Vagina (tissue), 2 donors: ENCODE measurements around the gene KIAA0753. TPM values are rescaled to one million over a fixed set of nuclear protein-coding genes. Genes with fewer than 3 reads are reported as not detected.

Experiments
- DNase-seq, 2 donors: peaks; one replicate each; pipeline ENCODE4 v3.0.0-alpha.2; 2017; ENCODE audit errors: extremely low spot score in 2 of 2
- H3K27ac ChIP-seq: fragments of 200-600 bp; sonication (generic); one replicate; pipeline ENCODE4 v1.5.1; 2019
- H3K27me3 ChIP-seq: fragments of 200-600 bp; sonication (generic); one replicate; pipeline ENCODE4 v1.5.1; 2019
- H3K36me3 ChIP-seq, 2 donors: fragments of 200-600 bp; sonication (generic); one replicate each; pipeline ENCODE4 v1.5.1; 2017 to 2019
- H3K4me1 ChIP-seq: fragments of 200-600 bp; sonication (generic); one replicate; pipeline ENCODE4 v1.5.1; 2019
- H3K4me3 ChIP-seq, 2 donors: fragments of 200-600 bp; sonication (generic); 1 replicate in 1 of 2; 2 replicates in 1 of 2; pipeline ENCODE4 v1.5.1; 2016 to 2019
- H3K9me3 ChIP-seq: fragments of 200-600 bp; sonication (generic); one replicate; pipeline ENCODE4 v1.5.1; 2019
- POLR2A ChIP-seq, 2 donors: fragments of 450-650 bp; IDR thresholded peaks; one replicate each; pipeline ENCODE4 v1.6.1; 2017; ENCODE audit warnings: antibody characterized with exemption in 2 of 2, mild to moderate bottlenecking in 2 of 2, moderate library complexity in 2 of 2
- POLR2AphosphoS5 ChIP-seq, 2 donors: sonication (generic); formaldehyde crosslinking; IDR thresholded peaks; one replicate each; pipeline ENCODE4 v1.9.0; 2017; ENCODE audit warnings: antibody characterized with exemption in 2 of 2, mild to moderate bottlenecking in 2 of 2, low read depth in 1 of 2; ENCODE audit not compliant: insufficient read depth in 1 of 2
- intact Hi-C: fragments of 100-400 bp; cut with DNase I; formaldehyde crosslinking; loops from one replicate; pipeline ENCODE4 v1.15.1; 2023
- total RNA-seq: library from RNA; depleted of rRNA; stranded (reverse); fragments of >200 nt; gene quantifications from one replicate; pipeline ENCODE4 v1.2.3, GENCODE V29; 2016
- TF ChIP-seq, protein P1 (sequence below), 3 experiments: fragments of 450-650 bp in 2 of 3; fragments of 200-600 bp in 1 of 3; sonication (generic) in 1 of 3; IDR thresholded peaks; one replicate each; pipeline ENCODE4 v1.5.1; 2017 to 2019; ENCODE audit warnings: antibody characterized with exemption in 3 of 3, mild to moderate bottlenecking in 2 of 3, moderate library complexity in 2 of 3

KIAA0753 gene
- total RNA-seq, 1 donor from 2014 or later: 14.5 TPM

DNA sequence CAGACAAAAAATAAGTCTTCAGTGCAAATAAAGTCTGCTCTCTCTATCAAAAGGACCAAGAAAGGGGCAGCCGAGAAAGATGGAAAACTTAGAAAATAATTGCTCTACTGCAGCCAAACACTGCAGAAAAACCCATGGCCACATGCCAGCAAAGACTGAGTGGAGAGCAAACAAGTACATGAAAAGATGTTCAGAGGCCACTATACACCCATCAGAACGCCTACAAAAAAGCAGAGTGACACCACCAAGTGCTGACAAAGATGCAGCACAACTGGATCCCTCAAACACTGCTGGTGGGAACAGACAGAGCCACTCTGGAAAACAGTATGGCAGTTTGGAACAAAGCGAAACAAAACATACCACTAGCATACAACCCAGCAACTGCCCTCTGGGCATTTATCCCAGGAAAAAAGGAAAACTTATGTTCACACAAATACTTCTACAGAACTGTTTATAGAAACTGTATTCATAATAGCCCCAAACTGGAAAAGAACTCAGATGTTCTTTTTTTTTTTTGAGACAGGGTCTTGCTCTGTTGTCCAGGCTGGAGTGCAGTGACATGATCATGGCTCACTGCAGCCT is 36.7 kb downstream of the KIAA0753 start:
- DNase-seq: no peak
- Histone ChIP-seq H3K27me3 (no peaks in the 10 kb centered on the region), H3K4me3 (no peak overlapping the region), H3K4me1 (peaks cover under 1% of the 10 kb centered on the region), H3K36me3 (peaks cover 0 to 43% of the 10 kb centered on the region in 2 donors), H3K27ac (no peak overlapping the region), H3K9me3 (no peaks in the 10 kb centered on the region)
- TF ChIP-seq POLR2A (IDR thresholded peaks at IDR 0.05): no peak
- no peak for TF ChIP-seq POLR2AphosphoS5 (IDR thresholded peaks at IDR 0.05; ENCODE audit: insufficient read depth in 1 of 2, low read depth in 1 of 2)
- TF ChIP-seq, protein P1, sequence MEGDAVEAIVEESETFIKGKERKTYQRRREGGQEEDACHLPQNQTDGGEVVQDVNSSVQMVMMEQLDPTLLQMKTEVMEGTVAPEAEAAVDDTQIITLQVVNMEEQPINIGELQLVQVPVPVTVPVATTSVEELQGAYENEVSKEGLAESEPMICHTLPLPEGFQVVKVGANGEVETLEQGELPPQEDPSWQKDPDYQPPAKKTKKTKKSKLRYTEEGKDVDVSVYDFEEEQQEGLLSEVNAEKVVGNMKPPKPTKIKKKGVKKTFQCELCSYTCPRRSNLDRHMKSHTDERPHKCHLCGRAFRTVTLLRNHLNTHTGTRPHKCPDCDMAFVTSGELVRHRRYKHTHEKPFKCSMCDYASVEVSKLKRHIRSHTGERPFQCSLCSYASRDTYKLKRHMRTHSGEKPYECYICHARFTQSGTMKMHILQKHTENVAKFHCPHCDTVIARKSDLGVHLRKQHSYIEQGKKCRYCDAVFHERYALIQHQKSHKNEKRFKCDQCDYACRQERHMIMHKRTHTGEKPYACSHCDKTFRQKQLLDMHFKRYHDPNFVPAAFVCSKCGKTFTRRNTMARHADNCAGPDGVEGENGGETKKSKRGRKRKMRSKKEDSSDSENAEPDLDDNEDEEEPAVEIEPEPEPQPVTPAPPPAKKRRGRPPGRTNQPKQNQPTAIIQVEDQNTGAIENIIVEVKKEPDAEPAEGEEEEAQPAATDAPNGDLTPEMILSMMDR (IDR thresholded peaks at IDR 0.05): no peak
- intact Hi-C loops: no loop called here

DNA sequence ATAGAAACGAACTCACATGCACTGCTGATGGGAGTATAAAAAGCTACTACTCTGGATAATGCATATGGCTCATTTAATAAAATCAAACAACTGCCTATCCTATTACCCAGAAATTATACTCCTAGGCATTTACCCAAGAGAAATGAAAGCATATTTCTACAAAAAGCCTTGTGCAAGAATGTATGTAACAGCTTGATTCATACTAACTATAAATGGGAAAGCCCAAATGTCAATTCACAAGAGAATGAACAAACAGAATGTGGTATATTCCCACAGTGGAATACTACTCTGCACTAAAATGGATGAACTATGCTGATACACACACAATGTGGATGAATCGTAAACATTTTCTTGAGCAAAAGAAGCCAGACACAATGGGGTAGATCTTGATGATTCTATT is 38.4 kb downstream of the KIAA0753 start:
- TF ChIP-seq POLR2AphosphoS5 (IDR thresholded peaks at IDR 0.05; ENCODE audit: insufficient read depth in 1 of 2, low read depth in 1 of 2) (no peak), POLR2A (IDR thresholded peaks at IDR 0.05) (no peak)
- TF ChIP-seq, protein P1 (IDR thresholded peaks at IDR 0.05): no peak
- no peak for DNase-seq
- H3K36me3 ChIP-seq: peaks cover 0 to 30% of the 10 kb centered on the region in 2 donors
- H3K9me3 ChIP-seq: no peaks in the 10 kb centered on the region
- intact Hi-C loops: no loop called here
- no peak overlapping the region for H3K27ac ChIP-seq
- H3K4me3 ChIP-seq: no peak overlapping the region
- no peaks in the 10 kb centered on the region for H3K27me3 ChIP-seq
- peaks cover 6% of the 10 kb centered on the region for H3K4me1 ChIP-seq

DNA sequence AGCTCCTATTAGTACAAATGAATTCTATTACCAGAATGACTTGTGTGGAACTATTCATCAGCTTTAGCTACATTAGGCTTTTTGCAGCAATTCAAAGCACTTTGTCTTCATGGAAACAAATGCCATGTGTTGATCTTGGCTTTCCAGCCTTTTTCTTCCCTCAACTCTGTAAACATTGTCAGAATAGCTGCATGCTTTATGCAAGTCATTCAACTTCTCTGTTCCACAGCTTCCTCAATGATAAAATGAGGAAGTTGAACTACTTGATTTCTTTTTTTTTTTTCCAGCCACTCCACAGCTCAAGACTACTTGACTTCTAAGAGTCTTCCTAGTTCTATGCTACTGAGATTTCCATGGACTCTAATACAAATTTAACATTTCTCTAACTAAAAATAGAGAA is 41.1 kb downstream of the KIAA0753 start:
- Histone ChIP-seq H3K36me3 (peaks cover 3 to 40% of the 10 kb centered on the region in 2 donors), H3K4me3 (no peak overlapping the region), H3K27me3 (no peaks in the 10 kb centered on the region), H3K27ac (no peak overlapping the region), H3K4me1 (peaks cover 6% of the 10 kb centered on the region), H3K9me3 (no peaks in the 10 kb centered on the region)
- DNase-seq: no peak
- intact Hi-C loops: no loop called here
- no peak for TF ChIP-seq POLR2AphosphoS5 (IDR thresholded peaks at IDR 0.05; ENCODE audit: insufficient read depth in 1 of 2, low read depth in 1 of 2)

DNA sequence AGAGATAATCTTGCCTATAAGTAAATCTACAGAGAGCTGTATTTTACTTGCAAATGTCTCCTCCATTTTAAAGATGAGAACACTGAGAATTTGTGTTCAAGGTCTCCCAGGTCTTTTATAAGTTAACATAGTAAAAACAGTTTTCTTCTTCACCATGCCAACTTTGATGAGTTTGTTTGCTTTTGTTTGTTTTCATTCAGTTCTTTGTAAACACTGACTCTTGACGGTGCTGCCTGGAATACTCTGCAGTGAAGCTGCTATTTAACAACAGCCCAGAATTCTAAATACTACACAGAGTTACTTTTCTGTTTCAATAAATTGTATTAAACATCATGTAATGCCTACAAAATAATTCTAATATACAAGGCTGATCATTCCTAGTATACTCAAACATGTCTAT is 42.8 kb downstream of the KIAA0753 start:
- intact Hi-C loops: no loop called here
- Histone ChIP-seq H3K27ac (no peak overlapping the region), H3K36me3 (peaks cover 3 to 57% of the 10 kb centered on the region in 2 donors), H3K9me3 (no peaks in the 10 kb centered on the region), H3K27me3 (no peaks in the 10 kb centered on the region), H3K4me3 (no peak overlapping the region), H3K4me1 (peaks cover 6% of the 10 kb centered on the region)
- no peak for TF ChIP-seq POLR2AphosphoS5 (IDR thresholded peaks at IDR 0.05; ENCODE audit: insufficient read depth in 1 of 2, low read depth in 1 of 2)
- no peak for TF ChIP-seq POLR2A (IDR thresholded peaks at IDR 0.05)
- TF ChIP-seq, protein P1 (IDR thresholded peaks at IDR 0.05): no peak
- no peak for DNase-seq

DNA sequence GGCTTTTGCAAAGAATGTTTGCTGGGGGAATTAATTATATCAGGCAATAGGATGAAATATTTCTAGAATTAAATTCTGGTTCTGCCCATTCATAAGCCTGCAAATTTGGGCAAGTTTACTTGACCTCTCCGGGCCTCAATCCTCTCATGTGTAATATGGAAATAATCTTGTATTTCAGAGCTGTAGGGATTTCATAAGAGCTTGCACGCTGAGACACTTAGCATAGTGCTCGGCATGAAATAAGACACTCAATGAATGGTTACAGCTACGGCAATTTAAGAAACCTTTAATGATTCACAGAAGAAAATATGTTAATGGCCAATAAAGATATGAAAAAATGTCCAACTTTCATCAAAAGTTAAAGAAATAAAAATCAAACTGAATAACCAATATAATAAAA is 43.6 kb downstream of the KIAA0753 start:
- Histone ChIP-seq H3K27me3 (no peaks in the 10 kb centered on the region), H3K9me3 (no peaks in the 10 kb centered on the region), H3K36me3 (peaks cover 3 to 53% of the 10 kb centered on the region in 2 donors), H3K4me3 (no peak overlapping the region), H3K27ac (no peak overlapping the region), H3K4me1 (peaks cover 6% of the 10 kb centered on the region)
- intact Hi-C loops: no loop called here
- TF ChIP-seq POLR2AphosphoS5 (IDR thresholded peaks at IDR 0.05; ENCODE audit: insufficient read depth in 1 of 2, low read depth in 1 of 2) (no peak), POLR2A (IDR thresholded peaks at IDR 0.05) (no peak)
- TF ChIP-seq, protein P1 (IDR thresholded peaks at IDR 0.05): no peak
- no peak for DNase-seq
